HG03521 (cell line): ENCODE measurements around the gene SH3RF3.

Experiments used
- ATAC-seq: cut with Tn5 transposase; IDR thresholded peaks from one replicate; pipeline ENCODE4 v1.9.1; 2021; ENCODE audit warnings: mild to moderate bottlenecking, moderate library complexity; ENCODE audit not compliant: unreplicated experiment

Gene SH3RF3

GRCh38 chr2:109299536-109299935, 170.5 kb downstream of the SH3RF3 start:
- ATAC-seq, result no peak

- ATAC-seq, result no peak
Measured at GRCh38 chr2:109300582-109300981, 171.6 kb downstream of the SH3RF3 start.

GRCh38 chr2:109301746-109302145, 172.7 kb downstream of the SH3RF3 start:
- ATAC-seq, result no peak

GRCh38 chr2:109302319-109302718, 173.3 kb downstream of the SH3RF3 start:
- no peak for ATAC-seq

- ATAC-seq, result no peak
Measured at GRCh38 chr2:109304242-109304641, 175.2 kb downstream of the SH3RF3 start.

- no peak for ATAC-seq
Measured at GRCh38 chr2:109304731-109305470, 175.9 kb downstream of the SH3RF3 start.

GRCh38 chr2:109305490-109306167, 176.6 kb downstream of the SH3RF3 start:
- ATAC-seq, result no peak

- no peak for ATAC-seq
Measured at GRCh38 chr2:109306190-109306589, 177.2 kb downstream of the SH3RF3 start.

- ATAC-seq, result no peak
Measured at GRCh38 chr2:109311771-109312170, 182.8 kb downstream of the SH3RF3 start.

GRCh38 chr2:109312902-109313301, 183.9 kb downstream of the SH3RF3 start:
- no peak for ATAC-seq

- ATAC-seq, result no peak
Measured at GRCh38 chr2:109313343-109313742, 184.3 kb downstream of the SH3RF3 start.

- ATAC-seq, result no peak
Measured at GRCh38 chr2:109316091-109316490, 187.1 kb downstream of the SH3RF3 start.

- ATAC-seq, result no peak
Measured at GRCh38 chr2:109317471-109318095, 188.6 kb downstream of the SH3RF3 start.

GRCh38 chr2:109318150-109318948, 189.3 kb downstream of the SH3RF3 start:
- ATAC-seq, result no peak

- ATAC-seq, result no peak
Measured at GRCh38 chr2:109318949-109319342, 189.9 kb downstream of the SH3RF3 start.

- ATAC-seq, result no peak
Measured at GRCh38 chr2:109320195-109320922, 191.4 kb downstream of the SH3RF3 start.

- ATAC-seq, result no peak
Measured at GRCh38 chr2:109321570-109321969, 192.6 kb downstream of the SH3RF3 start.

- no peak for ATAC-seq
Measured at GRCh38 chr2:109322111-109322510, 193.1 kb downstream of the SH3RF3 start.

GRCh38 chr2:109322641-109323040, 193.6 kb downstream of the SH3RF3 start:
- no peak for ATAC-seq

GRCh38 chr2:109324861-109325260, 195.9 kb downstream of the SH3RF3 start:
- ATAC-seq, result no peak

- no peak for ATAC-seq
Measured at GRCh38 chr2:109325570-109325969, 196.6 kb downstream of the SH3RF3 start.
